Head of caudate nucleus (tissue), 42 donors: Measurements from ENCODE around the gene FRMPD3.
A peak's percentile ranks its signal among the peaks of the same experiment; 100 is the strongest.

Experiments used
- DNase-seq, 42 donors: peaks; one replicate each; pipeline versions ENCODE4 v3.0.0 to v3.0.0-alpha.2; 2020 to 2021; ENCODE audit warnings: mixed read lengths in 7 of 42
- intact Hi-C: fragments of 100-400 bp; cut with DNase I; formaldehyde crosslinking; loops from one replicate; pipeline ENCODE4 v1.15.0; 2022

FRMPD3 gene

DNA sequence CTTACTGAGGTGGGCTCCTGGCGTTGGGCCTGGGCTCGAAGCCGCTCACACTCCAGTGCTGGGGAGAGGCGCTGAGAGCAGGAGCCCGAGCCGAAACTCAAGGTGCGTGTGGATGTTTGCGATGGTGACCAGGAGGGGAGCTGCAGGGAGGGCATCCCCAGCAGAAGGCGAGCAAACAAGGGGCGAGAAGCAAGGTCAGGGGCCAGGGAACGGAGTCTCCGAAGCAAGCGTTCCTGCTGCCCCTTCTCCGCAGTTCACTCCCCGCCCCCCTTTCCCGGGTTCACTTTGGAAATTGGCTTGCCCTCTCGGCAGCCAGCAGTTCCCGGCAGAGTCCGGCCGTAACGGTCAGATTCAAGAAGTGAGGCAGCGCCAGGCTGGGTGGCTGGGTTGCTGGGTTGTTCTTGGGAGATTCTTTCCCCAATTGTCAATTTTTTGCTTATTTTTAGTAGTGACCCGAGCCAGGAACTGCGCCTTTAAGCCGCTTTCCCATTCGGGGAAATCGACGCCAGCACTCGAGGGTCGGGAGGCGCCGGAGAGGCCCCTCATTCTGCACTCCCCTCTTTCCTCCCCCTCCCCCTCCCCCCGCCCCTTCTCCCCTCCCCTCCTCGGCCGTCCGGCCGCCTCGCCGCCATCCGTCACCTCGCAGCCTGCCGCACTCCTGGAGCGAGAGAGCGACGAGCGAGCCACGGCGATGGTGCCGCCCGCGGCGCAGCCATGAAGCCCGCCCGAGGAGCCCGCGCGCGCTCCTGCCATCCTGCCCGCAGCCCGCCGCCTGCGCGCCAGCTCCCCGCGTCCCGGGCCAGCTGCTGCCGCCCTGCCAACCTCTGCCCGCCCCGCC, at the start of gene FRMPD3:
Gene FRMPD3 (plus strand): TSS at position 655 of the 838 bp plus-strand sequence. CDS start 76,937 bp downstream, outside the sequence.
- peak in 8 of 42 donors; percentile 12 to 40 (median 16) for DNase-seq
- intact Hi-C loops, result no loop called here

DNA sequence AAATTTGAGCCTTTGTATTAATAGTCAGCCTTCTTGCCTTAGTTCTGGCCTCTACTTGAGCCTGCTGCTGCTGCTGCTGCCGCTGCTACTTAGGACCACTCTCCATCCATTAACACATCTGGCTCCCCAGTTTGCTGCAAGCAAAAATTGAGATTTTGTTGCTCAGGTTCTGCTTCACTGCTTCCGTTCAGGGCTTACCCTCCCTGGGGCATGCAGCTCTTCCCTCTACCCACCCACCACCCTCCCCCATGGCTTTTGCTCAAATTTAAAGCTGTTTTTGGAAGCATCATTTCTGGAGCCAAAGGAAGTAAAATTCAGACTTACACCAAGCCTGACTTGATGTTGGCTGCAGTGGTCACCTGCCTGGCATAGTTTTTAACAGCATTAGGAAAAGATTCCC, 28.9 kb upstream of the FRMPD3 start:
- DNase-seq, result no peak
- intact Hi-C loops, result no loop called here

DNA sequence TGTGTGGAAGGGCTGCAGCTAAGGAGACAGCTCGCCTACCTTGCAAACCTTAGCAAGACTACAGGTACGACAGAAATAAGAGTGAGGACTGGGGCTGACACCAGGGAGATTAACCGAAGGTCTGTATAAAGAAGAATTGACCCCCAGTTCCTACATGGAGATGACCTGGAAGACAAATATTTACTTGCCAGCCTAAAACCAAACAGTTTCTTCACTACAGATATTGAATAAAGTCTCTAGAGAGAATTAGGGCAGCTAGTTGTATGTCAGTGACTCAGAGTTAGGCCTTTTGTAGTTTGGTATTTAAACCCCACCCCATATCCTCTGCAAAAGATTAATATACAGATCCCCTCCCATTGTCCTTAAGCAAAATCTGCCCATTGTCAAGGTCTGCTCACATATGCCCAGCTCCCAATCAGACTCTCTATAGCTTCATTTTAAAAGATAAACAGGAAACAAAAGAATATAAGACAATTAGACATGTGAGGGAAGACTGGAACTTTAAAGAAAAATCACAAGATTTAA, 28.1 kb upstream of the FRMPD3 start:
- no peak for DNase-seq
- intact Hi-C loops, result no loop called here

DNA sequence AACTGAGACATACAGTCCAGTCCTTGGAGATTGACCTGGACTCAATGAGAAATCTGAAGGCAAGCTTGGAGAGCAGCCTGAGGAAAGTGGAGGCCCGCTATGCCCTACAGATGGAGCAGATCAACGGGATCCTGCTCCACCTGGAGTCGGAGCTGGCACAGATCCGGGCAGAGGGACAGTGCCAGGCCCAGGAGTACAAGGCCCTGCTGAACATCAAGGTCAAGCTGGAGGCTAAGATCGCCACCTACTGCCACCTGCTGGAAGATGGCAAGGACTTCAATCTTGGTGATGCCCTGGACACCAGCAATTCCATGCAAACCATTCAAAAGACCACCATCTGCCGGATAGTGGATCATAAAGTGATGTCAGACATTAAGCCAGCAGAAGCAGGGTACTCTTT, 20.4 kb upstream of the FRMPD3 start:
- DNase-seq, result no peak
- intact Hi-C loops, result no loop called here

DNA sequence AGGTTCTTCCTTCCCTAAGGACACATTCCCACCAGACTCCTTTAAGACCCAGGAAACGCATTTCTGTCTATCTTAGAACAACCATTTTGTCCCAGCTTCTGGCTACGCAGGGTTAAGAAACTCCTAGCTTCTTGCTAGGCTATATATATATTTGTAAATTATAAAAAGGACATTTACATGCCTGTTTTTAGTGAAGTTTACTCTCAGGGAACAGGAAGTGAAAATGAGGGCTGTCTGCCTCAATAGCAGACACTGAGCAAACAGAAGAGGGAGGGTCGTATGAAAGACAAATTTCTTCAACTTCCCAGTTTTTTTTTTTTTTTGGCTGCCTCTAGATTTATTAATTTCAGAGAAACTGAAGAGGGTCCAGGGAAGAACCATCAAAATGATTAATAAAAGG, 9.3 kb upstream of the FRMPD3 start:
- intact Hi-C loops, result no loop called here
- DNase-seq, result no peak

DNA sequence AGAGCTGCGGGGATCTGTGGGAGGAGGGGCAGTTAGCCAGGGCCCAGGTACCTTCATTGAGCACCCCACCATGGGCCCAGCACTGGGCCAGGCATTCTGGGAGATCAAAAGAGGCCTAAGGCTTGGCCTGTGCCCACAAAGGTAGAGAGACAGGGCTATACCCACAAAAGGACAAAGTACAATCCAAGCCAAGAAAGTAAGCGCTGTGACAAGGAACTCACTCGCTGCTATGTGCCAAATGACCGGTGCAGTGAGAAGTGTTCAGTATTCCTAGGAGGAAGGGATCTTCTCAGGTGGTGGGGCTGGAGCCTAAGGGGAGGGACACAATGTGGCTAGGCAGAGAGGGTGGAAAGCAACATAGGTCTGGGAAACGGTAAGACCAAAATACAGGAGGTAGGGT, 8.8 kb upstream of the FRMPD3 start:
- DNase-seq, result no peak
- intact Hi-C loops, result no loop called here

DNA sequence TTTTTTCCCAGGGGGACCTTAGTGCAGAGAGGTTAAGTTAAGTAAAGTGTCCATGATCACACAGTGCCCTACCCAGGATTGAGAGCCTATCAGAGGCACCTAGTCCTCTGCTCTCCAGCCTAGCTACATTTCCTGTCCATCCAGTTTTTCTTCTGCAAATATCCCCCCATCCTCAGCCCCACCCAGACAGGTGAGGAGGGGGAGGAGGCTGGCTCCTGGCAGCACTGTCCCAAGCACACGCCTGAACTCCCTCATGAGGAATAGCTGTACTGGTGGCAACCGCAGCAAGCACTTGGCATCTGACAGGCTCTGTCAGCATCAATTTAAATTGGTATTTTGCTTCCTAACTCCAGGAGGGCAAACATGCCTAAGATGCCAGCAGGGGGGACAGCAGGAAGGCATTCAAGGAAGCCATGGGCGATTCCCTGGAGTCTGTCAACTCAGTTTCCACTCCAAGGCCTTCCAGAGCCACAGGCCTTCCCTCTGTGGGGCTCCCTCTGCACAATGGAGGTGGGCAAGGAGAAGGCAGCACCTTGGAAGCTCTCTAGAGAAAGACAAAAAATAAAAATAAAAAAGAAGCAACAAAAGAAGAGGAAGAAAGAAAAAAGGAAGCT, 6.4 kb upstream of the FRMPD3 start:
- no peak for DNase-seq
- intact Hi-C loops, result no loop called here

DNA sequence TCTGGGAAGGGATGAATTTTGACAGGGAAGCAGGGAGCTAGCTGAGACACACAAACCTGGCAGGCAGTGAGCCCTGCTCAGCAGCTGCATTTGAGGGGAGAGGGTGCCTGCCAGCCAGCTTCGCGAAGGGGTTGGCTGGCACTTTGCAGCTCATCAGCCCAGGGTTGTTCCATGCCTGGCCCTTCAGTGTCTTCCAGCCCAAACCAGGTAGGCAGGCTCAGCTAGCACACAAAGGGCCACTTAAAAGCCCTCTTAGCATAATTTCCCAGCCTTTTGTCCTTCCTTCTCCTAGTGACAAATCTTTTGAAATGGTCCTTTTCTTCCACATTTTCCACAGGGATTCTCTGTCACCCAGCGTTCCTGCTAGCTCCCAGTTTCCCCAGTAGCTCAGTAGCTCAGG, 4.3 kb upstream of the FRMPD3 start:
- no peak for DNase-seq
- intact Hi-C loops, result no loop called here

DNA sequence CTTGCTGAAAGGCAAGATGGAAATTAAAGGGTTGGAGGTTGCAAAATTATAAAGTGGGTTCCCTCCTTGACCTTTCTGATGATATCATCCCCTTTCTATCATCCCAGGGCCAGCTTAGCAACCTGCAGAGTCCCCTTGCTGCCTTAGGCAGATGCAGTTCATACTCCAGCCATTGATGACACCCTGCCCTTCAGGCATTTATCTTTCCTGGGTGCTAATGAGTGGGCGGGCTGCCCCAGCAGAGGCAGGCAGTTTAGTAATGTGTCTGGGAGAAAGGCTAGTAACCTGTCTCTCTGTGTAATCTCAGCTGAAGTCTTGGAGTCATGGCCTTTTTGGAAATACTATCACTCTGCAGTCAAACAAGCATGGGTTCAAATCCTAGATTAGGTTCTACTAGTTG, 3.8 kb upstream of the FRMPD3 start:
- no peak for DNase-seq
- intact Hi-C loops, result no loop called here

DNA sequence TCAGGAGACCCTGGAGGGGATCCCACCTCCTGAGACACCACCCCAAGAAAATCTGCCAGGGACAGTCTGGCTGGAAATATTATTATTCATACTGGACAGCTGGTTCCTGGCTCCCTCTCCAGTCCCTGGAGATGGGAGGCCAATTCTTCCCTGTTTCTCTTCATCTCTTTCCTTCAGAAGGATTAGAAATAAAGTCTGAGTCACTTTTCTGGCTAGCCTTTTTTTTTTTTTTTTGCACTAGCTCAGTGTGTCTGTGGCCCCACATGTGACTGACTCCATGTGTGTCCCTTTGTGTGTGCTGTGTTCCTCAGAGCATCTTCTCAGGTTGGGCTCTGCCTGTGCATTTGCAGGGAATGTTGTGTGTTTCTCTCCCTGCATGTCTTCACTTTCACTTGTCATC, 1.8 kb upstream of the FRMPD3 start:
- intact Hi-C loops, result no loop called here
- no peak for DNase-seq

DNA sequence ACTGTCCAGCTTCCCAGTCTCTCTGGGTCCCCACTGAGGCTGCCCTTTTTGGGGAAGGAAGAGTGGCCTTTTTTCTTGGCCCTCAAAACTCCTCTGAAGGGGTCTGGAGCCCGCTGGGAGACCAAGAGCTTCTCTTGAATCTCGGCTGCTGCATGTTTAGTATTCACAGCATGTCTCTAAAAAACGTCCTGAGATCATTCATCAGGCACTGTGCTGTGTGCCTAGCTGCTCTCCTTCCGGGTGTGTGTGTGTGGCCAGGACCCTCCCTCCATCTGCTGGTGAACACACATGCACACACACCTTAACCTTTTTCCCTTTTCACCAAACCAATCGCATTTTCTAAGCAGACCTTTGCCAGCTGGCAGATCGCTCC, 841 bp upstream of the FRMPD3 start:
- intact Hi-C loops, result no loop called here
- DNase-seq, result no peak

DNA sequence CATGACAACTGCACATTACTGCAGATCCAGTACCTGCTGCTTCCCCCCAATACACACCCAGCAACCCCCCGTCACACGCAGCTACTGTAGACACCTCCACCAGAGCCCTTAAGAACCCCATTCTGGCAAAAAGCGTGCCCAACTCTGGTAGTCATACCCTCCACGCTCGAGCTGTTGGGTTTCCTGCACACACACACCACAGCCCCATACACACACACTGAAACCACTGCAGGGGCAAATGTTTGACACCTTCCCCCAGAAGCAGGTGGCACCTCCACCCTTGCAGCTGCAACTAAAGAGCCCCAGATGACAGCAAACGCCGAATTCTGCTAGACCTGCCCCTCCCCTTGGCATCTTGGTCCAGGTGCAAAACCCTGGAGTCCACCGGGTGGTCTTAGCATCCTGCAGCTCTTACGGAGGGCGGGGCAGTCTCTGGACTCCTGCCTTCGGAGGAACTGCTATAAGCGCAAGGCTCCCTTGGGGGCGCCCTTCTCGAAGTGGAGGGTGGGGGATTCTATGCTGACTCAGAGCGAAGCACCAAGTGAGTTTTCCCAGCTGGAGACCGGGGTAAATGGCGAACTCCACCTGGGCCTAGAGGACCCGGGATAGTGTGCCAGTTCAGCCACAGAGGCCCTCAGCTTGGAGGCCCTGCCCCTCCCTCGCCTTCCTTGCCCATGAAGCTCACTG, 1.5 kb downstream of the FRMPD3 start:
- DNase-seq, result peak in 6 of 42 donors; percentile 7 to 47 (median 30)
- intact Hi-C loops, result no loop called here

DNA sequence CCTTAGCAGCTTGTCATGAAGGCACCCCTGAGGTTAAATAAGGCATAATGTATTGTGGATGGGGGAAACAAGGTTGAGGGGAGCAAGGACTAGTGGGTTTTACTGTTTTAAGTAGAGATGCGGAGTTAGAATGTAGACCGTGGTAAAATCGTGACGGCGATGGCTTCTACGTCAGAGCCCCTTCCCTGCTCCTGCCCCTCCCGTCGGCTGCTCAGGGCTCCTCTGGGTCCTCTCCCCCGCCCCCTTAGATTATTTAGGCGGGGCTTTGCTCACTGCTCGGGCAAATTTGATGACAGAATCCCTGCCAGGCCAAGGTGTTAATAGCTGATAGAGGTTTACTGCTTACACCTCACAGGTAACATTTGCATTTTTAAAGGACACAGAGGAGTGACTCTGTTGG, 2.3 kb downstream of the FRMPD3 start:
- intact Hi-C loops, result no loop called here
- no peak for DNase-seq

DNA sequence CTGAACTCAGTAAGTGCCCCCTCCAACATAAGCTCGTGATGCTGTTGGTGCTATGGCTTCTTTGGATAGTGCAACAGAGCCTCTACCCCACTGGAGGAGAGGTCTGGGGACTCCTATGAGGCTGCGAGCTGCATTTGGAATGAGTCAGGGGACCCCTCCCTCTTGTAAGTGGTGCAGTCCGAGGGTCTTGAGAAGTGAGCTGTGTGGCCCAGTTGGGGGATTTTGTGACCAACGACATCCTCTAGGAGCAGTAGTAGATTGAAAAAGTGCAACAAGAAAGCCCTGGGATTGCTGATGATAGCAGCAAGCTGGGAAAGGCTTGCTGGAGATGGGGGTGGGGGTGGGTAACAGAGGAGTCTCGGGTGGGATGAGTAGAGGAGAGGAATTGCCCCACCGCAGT, 3.1 kb downstream of the FRMPD3 start:
- intact Hi-C loops, result no loop called here
- DNase-seq, result no peak

DNA sequence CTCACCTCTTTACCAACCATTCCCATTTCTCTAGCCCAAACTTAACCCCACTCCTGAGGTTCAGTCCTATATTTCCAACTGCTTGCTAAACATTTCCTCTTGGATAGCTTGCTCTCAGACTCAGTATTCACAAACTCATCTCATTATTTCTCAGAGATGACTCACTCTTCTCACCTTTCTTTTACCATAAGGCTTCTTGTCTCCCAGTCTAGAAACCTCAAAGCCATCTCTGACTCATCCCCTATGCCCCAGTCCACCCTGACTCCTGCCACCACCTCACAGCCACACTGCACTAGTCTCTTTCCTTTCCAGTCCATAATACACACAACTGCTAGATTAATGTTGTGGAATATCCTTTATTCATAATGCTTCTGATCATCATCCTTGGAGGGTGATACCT, 4.8 kb downstream of the FRMPD3 start:
- intact Hi-C loops, result no loop called here
- DNase-seq, result no peak

DNA sequence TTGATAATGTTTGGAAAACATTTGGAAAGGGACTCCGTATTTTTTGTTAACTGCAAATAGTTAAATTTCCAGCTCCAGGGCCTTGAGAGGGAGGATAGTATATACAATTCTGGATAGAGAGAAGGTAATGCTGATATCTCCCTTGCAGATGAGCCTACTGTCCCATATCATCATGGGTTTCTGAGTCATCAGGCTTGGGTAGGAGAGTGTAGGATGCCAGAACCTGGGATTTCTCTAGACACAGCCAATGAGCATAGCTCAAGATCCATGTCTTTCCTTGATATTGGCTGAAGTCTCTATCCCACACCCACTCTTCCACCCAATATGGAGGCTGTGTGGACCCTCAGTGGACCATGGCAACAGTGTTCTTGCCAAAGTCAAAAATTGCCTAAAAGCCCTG, 7.8 kb downstream of the FRMPD3 start:
- DNase-seq, result no peak
- intact Hi-C loops, result no loop called here

DNA sequence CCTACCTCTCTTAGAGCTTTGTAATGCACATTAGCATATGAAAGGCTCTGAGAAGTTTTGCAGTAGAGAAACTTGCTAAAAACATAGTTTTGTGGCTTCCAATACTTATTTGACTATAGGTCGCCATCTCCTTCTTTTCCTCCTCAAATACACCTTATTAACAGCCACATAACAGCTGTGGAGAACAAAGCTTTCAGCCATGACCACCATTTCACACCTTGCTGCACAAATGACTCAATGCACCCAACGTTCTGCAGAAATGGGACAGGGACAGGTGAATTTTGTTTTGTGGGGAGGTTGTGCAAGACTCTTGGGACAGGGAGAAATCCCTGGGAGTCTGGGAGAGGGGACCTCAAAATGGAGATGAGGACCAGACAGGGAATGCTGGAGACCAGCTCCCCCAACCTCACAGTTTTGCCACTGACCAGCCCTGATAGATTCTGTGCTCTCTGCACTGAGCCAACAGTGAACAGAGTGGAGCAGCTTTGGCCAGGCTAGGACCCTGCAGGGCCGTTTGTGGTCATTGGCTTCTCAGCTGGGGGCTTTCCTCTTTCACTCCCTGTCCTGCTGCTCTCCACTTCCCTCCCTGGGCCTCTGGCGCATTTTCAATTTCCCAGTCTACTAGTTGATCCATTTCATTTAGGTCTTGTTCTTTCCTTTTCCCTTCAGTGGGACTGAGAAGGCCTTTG, 16.6 kb downstream of the FRMPD3 start:
- no peak for DNase-seq
- intact Hi-C loops, result no loop called here

DNA sequence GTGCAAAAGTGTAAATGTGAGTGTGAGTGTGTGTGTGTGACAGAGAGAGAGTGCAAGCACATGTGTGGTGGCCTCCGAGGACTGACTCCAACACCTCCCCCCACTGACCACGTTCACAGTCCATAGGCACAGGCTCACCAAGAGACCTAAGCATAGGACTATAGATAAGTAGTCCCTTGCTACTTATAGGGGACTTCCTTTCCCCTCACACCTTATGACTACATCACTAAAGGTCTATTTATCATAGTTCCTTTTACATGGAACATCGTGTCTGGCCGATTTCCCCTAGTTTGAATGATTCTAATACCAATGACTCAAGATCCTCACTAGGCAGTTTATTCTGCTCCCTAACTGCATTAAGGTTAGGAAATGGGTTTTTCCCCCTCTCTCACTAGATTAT, 17.8 kb downstream of the FRMPD3 start:
- intact Hi-C loops, result no loop called here
- no peak for DNase-seq

DNA sequence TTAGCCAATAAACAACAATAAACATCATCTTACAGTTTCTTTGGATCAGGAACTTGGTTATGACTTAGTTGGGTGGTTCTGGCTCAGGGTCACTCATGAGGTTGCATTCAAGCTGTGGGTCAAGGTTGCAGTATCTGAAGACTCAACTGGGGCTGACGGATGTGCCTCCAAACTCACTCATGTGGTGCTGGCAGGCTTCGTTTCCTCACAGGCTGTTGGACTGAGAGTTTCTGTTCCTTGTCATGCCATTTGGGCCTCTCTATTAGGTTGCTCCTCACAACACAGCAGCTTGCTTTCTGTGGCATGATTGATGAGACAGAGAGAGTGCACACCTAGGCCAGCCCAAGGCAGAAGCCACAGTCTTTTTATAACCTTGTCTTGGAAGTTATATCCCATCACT, 20.7 kb downstream of the FRMPD3 start:
- no peak for DNase-seq
- intact Hi-C loops, result no loop called here

DNA sequence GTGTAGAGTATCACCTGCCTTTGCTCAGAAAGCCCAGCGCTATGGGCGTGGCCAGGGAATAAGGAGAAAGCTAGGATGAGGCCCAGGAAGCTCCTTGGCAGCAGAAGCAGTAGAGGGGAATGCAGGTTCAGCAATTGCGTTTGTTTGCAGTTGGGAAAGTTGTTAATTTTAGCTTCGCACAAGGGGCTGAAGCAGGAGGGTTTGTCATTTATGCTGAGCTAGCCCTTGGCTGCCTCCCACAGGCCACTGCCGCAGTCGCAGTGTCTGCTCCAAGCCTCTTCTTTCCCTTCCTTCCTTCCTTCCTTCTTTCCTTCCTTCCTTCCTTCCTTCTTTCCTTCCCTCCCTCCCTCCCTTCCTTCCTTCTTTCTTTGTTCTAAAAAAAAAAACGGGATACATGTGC, 21.5 kb downstream of the FRMPD3 start:
- DNase-seq, result no peak
- intact Hi-C loops, result no loop called here
